Measurements from ENCODE around the gene ZNF212.

ZNF212 gene

GRCh38 chr7:149300620-149301285, 61.3 kb downstream of the ZNF212 start:
- in situ Hi-C loops (cut with HindIII; ENCODE audit: low pct_unique_long_range_greater_than_20kb, low sequenced_read_pairs), result no loop called here
- DNase-seq (ENCODE audit: low read depth in 1 of 2, low spot score in 1 of 2), result no peak
- TF ChIP-seq JUND (IDR thresholded peaks at IDR 0.05; ENCODE audit: low read depth), result no peak

- no peak for DNase-seq (ENCODE audit: low read depth in 1 of 2, low spot score in 1 of 2)
- no peak for TF ChIP-seq JUND (IDR thresholded peaks at IDR 0.05; ENCODE audit: low read depth)
- in situ Hi-C loops (cut with HindIII; ENCODE audit: low pct_unique_long_range_greater_than_20kb, low sequenced_read_pairs), result no loop called here
Measured at GRCh38 chr7:149302222-149302621, 62.8 kb downstream of the ZNF212 start.

GRCh38 chr7:149302865-149303264, 63.4 kb downstream of the ZNF212 start:
- in situ Hi-C loops (cut with HindIII; ENCODE audit: low pct_unique_long_range_greater_than_20kb, low sequenced_read_pairs), result no loop called here
- TF ChIP-seq JUND (IDR thresholded peaks at IDR 0.05; ENCODE audit: low read depth), result no peak
- no peak for DNase-seq (ENCODE audit: low read depth in 1 of 2, low spot score in 1 of 2)

GRCh38 chr7:149304006-149304405, 64.6 kb downstream of the ZNF212 start:
- in situ Hi-C loops (cut with HindIII; ENCODE audit: low pct_unique_long_range_greater_than_20kb, low sequenced_read_pairs), result no loop called here
- no peak for DNase-seq (ENCODE audit: low read depth in 1 of 2, low spot score in 1 of 2)

More at GRCh38 chr7:149304006-149304405, 64.6 kb downstream of the ZNF212 start:
- TF ChIP-seq JUND (IDR thresholded peaks at IDR 0.05; ENCODE audit: low read depth), result no peak
